KG1 (cell line): ENCODE data around the gene LIX1.
"Not testable (repeated sequence)": the region's sequence is repeated elsewhere in the genome, so short reads cannot be mapped to it uniquely, and the experiment has no call there.

Source experiments
- DNase-seq: peaks from one replicate; lab custom pipeline; 2025; lab: John Stamatoyannopoulos, UW

Gene LIX1

DNA sequence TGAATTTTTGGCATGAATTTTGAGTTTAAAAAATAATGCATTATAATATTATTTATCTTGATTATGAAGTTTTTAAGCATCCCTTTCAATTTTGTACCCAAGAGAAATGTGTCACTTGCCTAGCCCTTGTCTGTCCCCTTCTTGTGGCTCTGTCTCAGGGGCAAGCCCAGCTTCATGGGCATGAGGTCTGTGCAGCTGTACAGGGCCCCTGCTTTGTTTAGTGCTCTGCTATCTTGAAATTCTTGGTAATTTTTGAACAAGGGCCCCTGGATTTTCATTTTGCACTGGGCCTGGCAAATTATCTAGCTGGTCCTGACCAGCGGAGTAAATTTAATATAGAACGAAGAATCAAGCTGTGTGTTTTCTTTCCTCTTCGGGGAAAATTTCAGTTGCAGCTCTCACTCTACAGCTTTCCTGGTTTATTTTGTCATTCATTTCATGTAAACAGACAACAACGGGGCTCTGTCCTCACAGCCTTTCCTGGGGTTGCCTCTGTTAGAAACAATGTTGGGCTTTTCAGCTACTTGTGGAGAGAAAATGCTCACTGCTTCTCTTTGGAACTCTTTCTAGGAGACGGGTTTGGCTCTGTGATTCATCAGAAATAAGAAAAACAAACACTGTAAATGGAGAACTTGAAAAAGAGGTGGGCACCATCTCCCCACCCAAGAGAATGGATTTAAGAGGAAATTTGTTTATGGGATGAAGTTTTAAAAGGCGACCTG lies 41.1 kb downstream of the LIX1 start:
- no peak for DNase-seq

GRCh38 chr5:97100476-97100875 lies 41.9 kb downstream of the LIX1 start:
- DNase-seq = no peak

DNA sequence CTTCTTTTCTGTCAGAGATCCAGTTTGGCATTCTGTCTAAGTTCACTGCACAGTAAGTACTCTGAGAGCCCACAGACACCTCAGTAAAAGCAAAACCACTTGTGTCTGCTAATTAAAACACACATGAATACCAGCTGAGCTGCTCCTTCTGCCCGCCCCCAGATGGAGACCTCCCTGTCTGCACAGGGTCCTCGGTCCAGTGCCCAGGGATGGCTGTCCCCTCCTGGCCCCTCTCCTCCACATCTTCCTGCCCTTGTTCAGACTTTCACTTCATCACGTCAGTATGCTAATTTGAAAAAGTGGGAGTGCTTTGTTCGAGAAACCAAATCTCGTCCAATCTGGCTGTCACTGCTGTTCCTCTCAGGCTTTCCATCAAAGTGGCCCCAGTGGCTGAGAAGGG lies 43.5 kb downstream of the LIX1 start:
- DNase-seq = no peak

DNA sequence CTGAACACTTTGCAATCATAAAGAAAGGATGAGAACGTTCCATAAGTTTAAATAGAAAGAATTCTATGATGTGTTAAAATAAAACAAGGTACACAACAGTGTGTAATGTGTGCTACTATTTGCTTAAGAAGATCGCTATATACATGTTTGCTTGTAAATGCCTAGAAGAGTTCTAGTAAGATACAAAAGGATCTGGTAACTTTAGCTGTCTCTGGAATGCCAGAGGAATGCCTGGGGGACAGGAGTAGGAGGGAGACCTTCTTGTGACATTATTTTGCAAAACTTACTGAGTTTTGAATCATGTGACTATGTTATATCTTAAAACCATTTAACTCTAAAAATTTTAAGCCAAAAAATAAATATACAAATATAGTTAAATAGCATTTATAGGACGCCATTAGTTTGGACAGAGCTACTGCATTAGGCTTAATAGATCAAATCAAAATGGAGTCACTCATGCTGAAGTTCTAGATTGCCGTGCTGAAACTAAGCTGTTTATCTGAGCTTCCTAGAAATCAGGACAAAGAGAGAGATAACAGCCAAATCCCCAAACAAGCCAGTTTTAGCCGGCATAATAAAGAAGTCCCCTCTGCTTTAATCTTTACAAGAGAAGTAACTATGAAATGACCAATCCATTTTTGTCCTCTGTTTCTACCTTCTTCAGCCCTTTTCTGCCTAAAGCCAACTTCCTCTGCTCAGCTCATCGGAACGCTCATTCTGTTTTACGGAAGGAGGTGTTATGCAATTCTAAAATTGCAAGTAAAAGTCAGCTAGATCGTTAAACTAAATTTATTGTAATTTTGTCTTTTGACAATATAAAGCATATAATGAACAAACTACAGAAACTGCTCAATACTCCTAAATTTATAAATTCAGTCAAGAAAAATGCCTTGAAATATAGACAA lies 44.8 kb downstream of the LIX1 start:
- no peak for DNase-seq

DNA sequence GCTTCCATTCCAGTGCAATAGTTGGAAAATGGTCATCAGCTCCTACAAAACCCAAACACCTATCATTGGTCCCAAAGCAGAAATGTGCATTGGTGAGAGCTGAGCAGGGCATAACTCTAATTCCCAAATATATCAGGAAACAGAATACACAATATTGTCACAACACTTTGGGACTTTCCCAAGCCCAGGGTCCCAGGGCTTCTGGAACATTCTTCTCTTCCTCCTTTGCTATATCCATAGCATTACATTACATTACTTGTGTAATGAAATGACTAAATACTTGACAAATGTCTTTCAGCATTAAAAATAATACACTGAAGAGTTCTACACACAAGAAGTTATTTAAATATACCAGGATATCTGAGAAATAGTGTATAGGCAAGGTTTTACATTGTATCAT lies 45.6 kb downstream of the LIX1 start:
- DNase-seq = no peak

GRCh38 chr5:97096191-97096590 lies 46.2 kb downstream of the LIX1 start:
- no peak for DNase-seq

DNA sequence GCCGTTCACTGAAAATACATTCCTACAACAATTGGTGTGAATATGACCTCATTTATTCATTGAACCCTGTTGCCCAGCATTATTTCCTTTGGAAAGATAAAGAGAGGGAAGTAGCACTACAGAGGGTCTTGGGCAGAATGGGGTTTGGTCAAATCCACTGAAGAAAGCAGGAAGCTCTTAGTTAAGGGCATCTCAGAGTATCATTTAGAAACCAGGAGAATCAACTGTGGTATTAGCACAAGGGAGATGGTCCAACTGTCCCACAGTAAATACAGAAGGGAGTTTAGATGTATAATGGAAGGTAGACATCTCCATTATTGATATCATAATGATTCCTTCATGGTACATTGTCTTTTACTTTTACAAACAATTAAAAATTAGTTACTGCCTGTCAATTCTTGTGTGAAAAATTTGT lies 47.1 kb downstream of the LIX1 start:
- no peak for DNase-seq

GRCh38 chr5:97094579-97095317 lies 47.7 kb downstream of the LIX1 start:
- DNase-seq = no peak

GRCh38 chr5:97093193-97093592 lies 49.2 kb downstream of the LIX1 start:
- DNase-seq = no peak

GRCh38 chr5:97090944-97091343 lies 51.5 kb downstream of the LIX1 start:
- DNase-seq = no peak

DNA sequence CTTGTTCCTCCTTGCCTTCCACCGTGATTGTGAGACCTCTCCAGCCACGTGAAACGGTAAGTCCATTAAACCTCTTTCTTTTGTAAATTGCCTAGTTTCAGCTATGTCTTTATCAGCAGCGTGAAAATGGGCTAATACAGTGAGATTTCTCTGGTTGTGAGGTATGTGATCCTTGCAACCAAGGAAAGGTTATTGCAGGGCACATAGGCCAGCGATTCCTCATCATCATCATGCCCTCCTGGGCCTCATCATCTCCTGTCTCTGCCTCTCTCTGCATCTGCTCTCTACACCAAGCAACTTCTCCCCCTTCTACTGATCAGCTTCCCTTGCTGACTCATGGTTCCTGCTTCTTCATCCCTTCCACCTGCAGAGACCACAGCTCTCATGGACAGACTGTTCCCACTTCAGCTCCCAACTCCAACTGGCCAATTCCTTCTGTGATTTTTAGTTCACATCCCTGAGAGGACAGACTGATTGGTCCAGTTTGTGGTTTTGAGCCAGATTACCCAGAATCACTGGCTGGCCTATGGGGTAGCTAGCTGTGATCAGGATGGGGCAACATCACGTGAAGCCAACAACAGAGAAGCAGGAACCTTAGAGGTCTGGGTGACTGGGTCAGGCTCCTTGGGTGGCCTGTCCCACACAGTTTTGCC lies 53.1 kb downstream of the LIX1 start:
- DNase-seq = no peak

GRCh38 chr5:97088774-97089148 lies 53.6 kb downstream of the LIX1 start:
- DNase-seq = no peak

- DNase-seq = no peak
Measured at GRCh38 chr5:97087138-97087537, 55.3 kb downstream of the LIX1 start.

GRCh38 chr5:97085459-97086181 lies 56.8 kb downstream of the LIX1 start:
- no peak for DNase-seq

GRCh38 chr5:97084782-97085458 lies 57.5 kb downstream of the LIX1 start:
- not testable (repeated sequence) for DNase-seq

- DNase-seq = no peak
Measured at GRCh38 chr5:97078958-97079743, 63.3 kb downstream of the LIX1 start.

DNA sequence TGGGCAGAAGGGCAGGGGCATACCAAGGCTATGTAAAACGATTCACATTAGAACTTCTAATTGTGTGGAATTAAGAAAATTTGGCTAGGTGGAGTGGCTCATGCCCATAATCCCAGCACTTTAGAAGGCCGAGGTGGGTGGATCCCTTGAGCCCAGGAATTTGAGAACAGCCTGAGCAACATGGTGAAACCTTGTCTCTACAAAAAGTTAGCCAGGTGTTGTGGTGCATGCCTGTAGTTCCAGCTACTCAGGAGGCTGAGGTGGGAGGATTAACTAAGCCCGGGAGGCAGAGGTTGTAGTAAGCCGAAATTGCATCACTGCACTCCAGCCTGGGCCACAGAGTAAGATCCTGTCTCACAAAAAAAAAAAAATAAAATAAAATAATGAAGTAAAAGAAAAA lies 65.2 kb downstream of the LIX1 start:
- DNase-seq = no peak

DNA sequence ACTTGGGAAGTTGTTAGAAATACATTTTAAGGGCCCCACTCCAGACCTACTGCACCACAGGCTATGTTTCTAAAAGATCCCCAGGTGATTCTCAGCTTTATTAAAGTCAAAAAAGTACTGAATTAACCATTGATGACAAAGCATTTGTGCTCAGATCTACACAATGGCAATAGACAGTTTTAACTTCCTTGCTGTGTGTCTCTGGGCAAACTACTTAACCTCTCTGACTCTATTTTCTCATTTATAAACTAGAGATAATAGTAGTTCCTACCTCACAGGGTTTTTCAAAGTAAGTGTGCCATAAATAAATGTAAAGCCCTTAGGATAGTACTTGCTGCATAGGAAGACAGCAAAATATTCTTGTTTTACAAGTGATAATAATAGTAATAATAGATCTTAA lies 66.3 kb downstream of the LIX1 start:
- DNase-seq = no peak

DNA sequence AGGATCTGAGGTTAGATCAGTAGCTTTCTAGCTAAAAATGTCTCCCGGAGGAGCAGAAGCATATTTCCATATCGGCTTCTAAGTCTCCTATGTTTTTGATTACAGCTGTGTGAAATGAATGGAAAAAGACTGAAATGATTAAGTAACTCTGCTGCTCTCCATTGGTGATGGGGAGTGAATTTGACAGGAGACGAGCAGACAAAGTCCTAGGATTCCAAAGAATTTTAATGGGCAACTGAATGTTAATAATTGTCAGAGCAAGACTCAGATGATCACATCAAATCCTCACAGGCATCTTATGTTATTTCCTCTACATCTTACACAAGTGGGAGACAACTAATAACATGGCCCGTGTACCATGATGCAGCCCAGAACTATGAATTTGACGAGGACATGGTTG lies 66.8 kb downstream of the LIX1 start:
- DNase-seq = no peak

DNA sequence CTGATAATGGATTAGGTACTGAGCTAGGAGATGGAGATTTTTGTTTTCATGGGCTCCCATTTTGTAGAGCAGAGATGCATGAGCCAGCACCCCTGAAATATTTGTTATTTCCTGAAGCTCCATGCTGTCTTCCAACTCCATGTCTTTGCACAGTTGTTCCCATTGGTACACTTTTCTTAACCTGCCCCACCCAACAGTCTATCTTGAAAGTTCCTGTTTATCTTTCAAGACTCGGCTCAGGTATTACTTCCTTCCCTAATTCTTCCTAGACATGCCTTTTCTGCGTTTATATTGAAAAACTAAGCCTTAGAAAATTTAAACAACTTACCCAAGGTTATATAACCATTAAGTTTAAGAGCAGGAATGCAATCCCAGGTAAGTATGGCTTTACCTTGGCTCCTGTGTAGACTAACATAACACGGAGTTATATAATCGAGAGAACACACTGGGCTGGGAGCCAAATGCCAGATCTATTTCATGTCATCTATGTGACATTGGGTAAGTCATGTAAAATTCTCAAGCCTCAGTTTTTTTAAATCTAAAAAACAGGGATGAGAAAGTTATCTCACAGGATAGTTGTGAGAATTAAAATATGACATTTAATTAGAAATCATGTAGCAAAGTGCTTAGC lies 67.4 kb downstream of the LIX1 start:
- no peak for DNase-seq
